ENCODE measurements around the gene CACNA2D3.
A peak's percentile ranks its signal among the peaks of the same experiment; 100 is the strongest.

CACNA2D3 gene

GRCh38 chr3:54331341-54331740 lies 209.0 kb downstream of the CACNA2D3 start:
- DNase-seq, result no peak

- no peak for DNase-seq
Observed at GRCh38 chr3:54337846-54338245, 215.5 kb downstream of the CACNA2D3 start.

- no peak for DNase-seq
Observed at GRCh38 chr3:54339608-54340007, 217.3 kb downstream of the CACNA2D3 start.

- no peak for DNase-seq
Observed at GRCh38 chr3:54341811-54342210, 219.5 kb downstream of the CACNA2D3 start.

- no peak for DNase-seq
Observed at GRCh38 chr3:54342676-54343075, 220.3 kb downstream of the CACNA2D3 start.

- DNase-seq, result no peak
Observed at GRCh38 chr3:54343495-54343894, 221.1 kb downstream of the CACNA2D3 start.

GRCh38 chr3:54344601-54345231 lies 222.4 kb downstream of the CACNA2D3 start:
- no peak for DNase-seq

- DNase-seq, result no peak
Observed at GRCh38 chr3:54345847-54346375, 223.6 kb downstream of the CACNA2D3 start.

GRCh38 chr3:54347060-54347459 lies 224.7 kb downstream of the CACNA2D3 start:
- DNase-seq, result no peak

- no peak for DNase-seq
Observed at GRCh38 chr3:54347933-54348332, 225.6 kb downstream of the CACNA2D3 start.

GRCh38 chr3:54349231-54349652 lies 226.9 kb downstream of the CACNA2D3 start:
- DNase-seq, result no peak

GRCh38 chr3:54349691-54350090 lies 227.3 kb downstream of the CACNA2D3 start:
- no peak for DNase-seq

- no peak for DNase-seq
Observed at GRCh38 chr3:54353546-54353945, 231.2 kb downstream of the CACNA2D3 start.

- DNase-seq, result no peak
Observed at GRCh38 chr3:54353946-54354345, 231.6 kb downstream of the CACNA2D3 start.

GRCh38 chr3:54355800-54356199 lies 233.4 kb downstream of the CACNA2D3 start:
- DNase-seq, result no peak

- peak in 18 of 51 donors; percentile 3 to 52 (median 24) for DNase-seq
Observed at GRCh38 chr3:54356261-54357045, 234.1 kb downstream of the CACNA2D3 start.

GRCh38 chr3:54357301-54357700 lies 234.9 kb downstream of the CACNA2D3 start:
- no peak for DNase-seq

GRCh38 chr3:54358316-54358715 lies 236.0 kb downstream of the CACNA2D3 start:
- peak in 5 of 51 donors; percentile 3 to 31 (median 27) for DNase-seq

GRCh38 chr3:54358969-54359694 lies 236.8 kb downstream of the CACNA2D3 start:
- DNase-seq, result no peak

GRCh38 chr3:54360320-54360719 lies 238.0 kb downstream of the CACNA2D3 start:
- DNase-seq, result no peak

- DNase-seq, result no peak
Observed at GRCh38 chr3:54361746-54362283, 239.5 kb downstream of the CACNA2D3 start.
